Thyroid gland (tissue), 4 donors: Measurements from ENCODE around the gene CDH23.

Experiments used
- POLR2A ChIP-seq, 2 donors: fragments of 450-650 bp; IDR thresholded peaks; one replicate each; pipeline ENCODE4 v1.6.1; 2017; ENCODE audit warnings: antibody characterized with exemption in 2 of 2, mild to moderate bottlenecking in 2 of 2, moderate library complexity in 1 of 2
- TF ChIP-seq, protein P1 (sequence below), 6 experiments: fragments of 200-600 bp in 3 of 6; fragments of 450-650 bp in 3 of 6; sonication (generic) in 3 of 6; IDR thresholded peaks; one replicate each; pipeline ENCODE4 v1.5.1; 2016 to 2019; ENCODE audit warnings: antibody characterized with exemption in 6 of 6, mild to moderate bottlenecking in 2 of 6, inconsistent platforms in 1 of 6, moderate library complexity in 1 of 6

DNA sequence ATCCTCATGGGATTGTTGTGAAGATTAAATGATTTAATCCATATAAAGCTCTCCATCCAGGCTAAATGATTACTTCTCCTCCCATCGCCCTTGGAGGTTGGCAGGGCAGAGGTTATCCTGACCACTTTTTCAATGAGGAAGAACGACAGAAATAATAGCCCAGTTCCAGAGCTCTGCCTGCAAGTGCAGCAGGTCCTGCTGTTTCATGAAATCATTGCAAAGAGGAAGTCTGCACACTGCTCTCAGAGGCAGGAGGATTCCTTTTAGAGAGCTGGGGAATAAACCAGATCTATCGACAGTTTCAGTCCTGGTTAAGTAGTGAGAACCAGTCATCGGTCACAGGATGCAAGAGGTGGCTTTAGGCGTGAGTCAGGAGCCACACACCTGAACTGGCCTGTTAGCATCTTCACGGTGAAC is 25.0 kb upstream of the CDH23 start:
- TF ChIP-seq, protein P1, sequence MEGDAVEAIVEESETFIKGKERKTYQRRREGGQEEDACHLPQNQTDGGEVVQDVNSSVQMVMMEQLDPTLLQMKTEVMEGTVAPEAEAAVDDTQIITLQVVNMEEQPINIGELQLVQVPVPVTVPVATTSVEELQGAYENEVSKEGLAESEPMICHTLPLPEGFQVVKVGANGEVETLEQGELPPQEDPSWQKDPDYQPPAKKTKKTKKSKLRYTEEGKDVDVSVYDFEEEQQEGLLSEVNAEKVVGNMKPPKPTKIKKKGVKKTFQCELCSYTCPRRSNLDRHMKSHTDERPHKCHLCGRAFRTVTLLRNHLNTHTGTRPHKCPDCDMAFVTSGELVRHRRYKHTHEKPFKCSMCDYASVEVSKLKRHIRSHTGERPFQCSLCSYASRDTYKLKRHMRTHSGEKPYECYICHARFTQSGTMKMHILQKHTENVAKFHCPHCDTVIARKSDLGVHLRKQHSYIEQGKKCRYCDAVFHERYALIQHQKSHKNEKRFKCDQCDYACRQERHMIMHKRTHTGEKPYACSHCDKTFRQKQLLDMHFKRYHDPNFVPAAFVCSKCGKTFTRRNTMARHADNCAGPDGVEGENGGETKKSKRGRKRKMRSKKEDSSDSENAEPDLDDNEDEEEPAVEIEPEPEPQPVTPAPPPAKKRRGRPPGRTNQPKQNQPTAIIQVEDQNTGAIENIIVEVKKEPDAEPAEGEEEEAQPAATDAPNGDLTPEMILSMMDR (IDR thresholded peaks at IDR 0.05): no peak
- no peak for TF ChIP-seq POLR2A (IDR thresholded peaks at IDR 0.05)
